Non-pigmented ciliary epithelial cell (primary cell): ENCODE data around the gene PLAC8.
"Not testable (repeated sequence)": the region's sequence is repeated elsewhere in the genome, so short reads cannot be mapped to it uniquely, and the experiment has no call there.

Experiments
- DNase-seq: peaks from one replicate; pipeline ENCODE4 v3.0.0-alpha.2; 2010; ENCODE audit warnings: low read depth

PLAC8 gene

GRCh38 chr4:83114576-83114975 lies at the start of gene PLAC8:
TSS of gene PLAC8 (minus strand) at chr4:83114729. CDS start at chr4:83107921, 6,808 bp downstream.
- no peak for DNase-seq

- no peak for DNase-seq
These were observed 38.9 kb upstream of the PLAC8 start for GRCh38 chr4:83153417-83153816.

- DNase-seq: no peak
These were observed 38.2 kb upstream of the PLAC8 start for GRCh38 chr4:83152746-83153145.

- DNase-seq: no peak
These were observed 37.1 kb upstream of the PLAC8 start for GRCh38 chr4:83151651-83152050.

- no peak for DNase-seq
These were observed 36.3 kb upstream of the PLAC8 start for GRCh38 chr4:83150653-83151330.

GRCh38 chr4:83149865-83150652 lies 35.5 kb upstream of the PLAC8 start:
- no peak for DNase-seq

- no peak for DNase-seq
These were observed 32.3 kb upstream of the PLAC8 start for GRCh38 chr4:83146841-83147240.

- not testable (repeated sequence) for DNase-seq
These were observed 31.2 kb upstream of the PLAC8 start for GRCh38 chr4:83145776-83146175.

GRCh38 chr4:83139514-83140156 lies 25.1 kb upstream of the PLAC8 start:
- DNase-seq: no peak

GRCh38 chr4:83138946-83139345 lies 24.4 kb upstream of the PLAC8 start:
- no peak for DNase-seq

- no peak for DNase-seq
These were observed 17.5 kb upstream of the PLAC8 start for GRCh38 chr4:83132065-83132464.

GRCh38 chr4:83129264-83129663 lies 14.7 kb upstream of the PLAC8 start:
- DNase-seq: no peak

- peak; percentile 69 for DNase-seq
These were observed 13.9 kb upstream of the PLAC8 start for GRCh38 chr4:83128240-83128929.

GRCh38 chr4:83125738-83126141 lies 11.2 kb upstream of the PLAC8 start:
- DNase-seq: no peak

- DNase-seq: no peak
These were observed 9.7 kb upstream of the PLAC8 start for GRCh38 chr4:83124111-83124780.

- DNase-seq: no peak
These were observed 6.7 kb upstream of the PLAC8 start for GRCh38 chr4:83121246-83121645.

GRCh38 chr4:83118869-83119268 lies 4.3 kb upstream of the PLAC8 start:
- DNase-seq: no peak

GRCh38 chr4:83115656-83116285 lies 1.2 kb upstream of the PLAC8 start:
- no peak for DNase-seq

- peak; percentile 43 for DNase-seq
These were observed 471 bp upstream of the PLAC8 start for GRCh38 chr4:83115000-83115399.

GRCh38 chr4:83113429-83113786 lies 1.1 kb downstream of the PLAC8 start:
- no peak for DNase-seq

GRCh38 chr4:83112678-83113428 lies 1.7 kb downstream of the PLAC8 start:
- DNase-seq: peak; percentile 51
